SH-SY5Y (cell line): ENCODE data around the gene CYP27B1.

ENCODE experiments used
- GATA2 ChIP-seq: IDR thresholded peaks from 2 replicates; pipeline ENCODE4 v1.6.1; 2011; ENCODE audit warnings: mild to moderate bottlenecking, low read depth, low read length
- GATA3 ChIP-seq: IDR thresholded peaks from 2 replicates; pipeline ENCODE4 v1.6.1; 2011; ENCODE audit warnings: low read depth, mild to moderate bottlenecking, low read length, moderate library complexity

Gene CYP27B1

DNA sequence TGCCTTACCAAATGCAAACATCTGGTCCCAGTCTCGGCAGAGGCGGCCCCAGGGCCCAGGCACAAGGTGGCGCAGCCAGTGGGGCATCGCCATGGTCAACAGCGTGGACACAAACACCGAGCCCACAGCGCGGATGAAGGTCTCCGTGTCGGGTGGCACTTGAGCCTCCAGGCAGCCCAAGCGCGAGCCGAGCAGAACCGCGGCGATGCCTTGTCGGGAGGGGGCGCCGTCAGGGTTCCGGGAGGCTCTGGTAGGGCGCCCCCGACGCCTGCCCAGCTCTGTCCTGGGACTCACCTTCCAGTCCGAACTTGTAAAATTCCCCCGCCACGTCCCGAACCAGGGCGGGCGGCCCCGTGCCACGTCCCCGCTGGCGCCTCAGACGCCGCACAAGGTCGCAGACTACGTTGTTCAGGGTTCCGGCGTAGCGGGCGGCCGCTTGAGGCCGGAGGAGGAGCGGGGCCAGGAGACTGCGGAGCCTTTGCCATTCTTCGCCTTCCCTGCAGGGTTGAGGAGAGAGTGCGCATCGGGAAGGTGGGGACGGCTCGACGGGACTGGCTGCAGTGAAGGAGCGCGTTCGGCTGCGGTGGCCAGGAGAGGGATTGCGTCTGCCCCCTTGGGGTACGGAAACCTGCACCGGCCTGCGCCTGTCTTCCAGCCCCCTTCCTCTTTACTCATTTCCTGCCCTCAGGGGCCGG lies 1.7 kb downstream of the CYP27B1 start:
- TF ChIP-seq GATA3 (no peak), GATA2 (no peak)

DNA sequence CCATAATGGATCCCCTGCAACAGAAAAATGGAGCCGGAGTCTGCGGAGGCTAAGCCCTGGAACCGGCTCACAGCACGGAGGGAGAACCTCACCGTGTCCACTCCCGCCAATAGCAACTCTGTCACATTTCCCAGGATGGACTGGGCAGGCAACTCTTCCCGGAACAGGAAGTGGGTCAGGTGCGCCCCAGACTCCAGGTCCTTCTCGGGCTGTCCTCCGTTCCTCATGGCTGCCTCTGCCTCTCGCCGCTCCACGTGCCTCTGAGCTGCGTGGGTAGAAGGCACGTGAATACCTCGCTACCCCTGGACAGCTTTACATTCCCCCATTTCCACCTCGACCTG lies 2.2 kb downstream of the CYP27B1 start:
- TF ChIP-seq GATA2 = no peak
- TF ChIP-seq GATA3 = no peak

DNA sequence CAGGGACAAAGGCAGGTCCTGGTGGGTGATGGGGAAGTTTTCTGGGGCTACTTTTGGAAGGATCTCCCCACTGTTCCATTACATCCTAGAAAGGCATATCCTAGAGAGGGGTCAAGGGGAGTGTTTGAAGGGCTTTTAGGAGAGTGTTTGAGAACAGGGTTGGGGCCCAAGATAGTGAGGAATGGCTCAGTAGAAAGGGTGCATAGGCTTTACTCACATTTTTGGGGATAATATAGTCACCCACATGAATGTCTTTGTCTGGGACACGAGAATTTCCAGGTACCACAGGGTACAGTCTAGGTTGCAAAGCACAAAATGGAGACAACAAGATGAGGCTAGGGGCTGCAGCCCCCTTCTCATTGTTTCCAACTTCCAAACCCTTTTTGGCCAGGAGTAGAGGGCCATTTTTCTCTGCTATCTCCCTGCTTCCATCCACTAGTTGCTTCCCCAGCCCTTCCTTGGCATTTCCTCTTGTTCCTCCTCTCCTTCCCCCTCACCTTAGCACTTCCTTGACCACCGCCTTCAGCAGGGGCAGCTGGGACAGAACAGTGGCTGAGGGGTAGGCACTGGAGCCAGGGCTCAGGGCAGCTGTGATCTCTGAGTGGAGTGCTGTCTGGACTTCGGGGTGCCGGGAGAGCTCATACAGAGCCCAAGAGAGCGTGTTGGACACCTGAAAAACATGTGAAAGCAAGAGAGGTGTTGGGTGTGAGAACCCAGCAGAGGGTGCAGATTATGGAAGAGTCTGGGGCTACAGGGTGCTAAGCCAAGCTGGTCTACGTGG lies 2.8 kb downstream of the CYP27B1 start:
- TF ChIP-seq GATA2 (no peak), GATA3 (no peak)

DNA sequence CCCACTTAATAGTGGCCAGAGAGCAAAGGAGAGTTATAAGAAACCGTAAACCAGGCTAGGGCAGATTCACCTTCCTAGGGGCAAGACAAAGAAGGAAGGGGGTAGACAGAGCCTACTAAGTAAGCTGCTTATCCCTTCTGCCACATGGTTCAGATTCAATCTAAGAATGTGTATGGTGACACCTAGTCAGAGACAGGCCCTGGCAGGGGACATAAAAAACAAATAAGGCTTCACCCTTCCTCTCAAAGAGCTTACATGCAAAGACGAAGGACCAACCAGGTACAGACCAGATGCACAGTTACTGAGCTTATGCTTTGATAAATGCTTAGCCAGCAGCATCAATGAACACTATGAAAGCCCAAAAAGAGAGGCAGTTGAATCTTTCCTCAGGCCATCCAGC lies 4.4 kb downstream of the CYP27B1 start:
- no peak for TF ChIP-seq GATA2
- TF ChIP-seq GATA3 = no peak

DNA sequence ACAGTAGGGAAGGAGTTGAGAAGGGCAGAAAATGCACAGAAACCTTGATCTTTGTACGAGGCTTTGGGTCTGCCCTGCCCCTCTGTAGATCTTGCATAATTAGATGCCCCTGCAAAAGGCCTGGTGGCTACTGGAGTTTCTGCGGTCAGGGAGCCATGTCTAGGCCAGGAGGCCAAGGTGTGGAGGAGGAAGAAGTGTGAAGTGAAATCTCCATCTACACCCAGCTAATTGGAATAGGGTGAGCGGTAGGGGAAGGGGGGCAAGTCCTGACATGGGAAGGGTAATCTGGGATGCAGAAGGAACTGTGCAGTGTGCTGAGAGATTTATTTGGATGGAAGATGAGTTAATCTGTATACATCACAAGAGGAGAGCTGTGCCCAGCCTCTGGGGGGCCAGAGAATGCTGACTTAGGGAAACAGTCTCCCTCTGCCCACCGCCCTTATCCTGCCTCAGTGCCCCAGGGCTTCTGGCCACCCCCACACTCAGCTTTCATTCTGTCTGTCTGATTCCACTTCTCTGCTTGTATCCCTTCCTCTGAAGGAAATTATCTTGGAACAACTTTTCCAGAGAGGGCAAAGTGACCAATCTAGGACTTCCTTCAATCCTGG lies 5.4 kb downstream of the CYP27B1 start:
- TF ChIP-seq GATA3 (no peak), GATA2 (no peak)

DNA sequence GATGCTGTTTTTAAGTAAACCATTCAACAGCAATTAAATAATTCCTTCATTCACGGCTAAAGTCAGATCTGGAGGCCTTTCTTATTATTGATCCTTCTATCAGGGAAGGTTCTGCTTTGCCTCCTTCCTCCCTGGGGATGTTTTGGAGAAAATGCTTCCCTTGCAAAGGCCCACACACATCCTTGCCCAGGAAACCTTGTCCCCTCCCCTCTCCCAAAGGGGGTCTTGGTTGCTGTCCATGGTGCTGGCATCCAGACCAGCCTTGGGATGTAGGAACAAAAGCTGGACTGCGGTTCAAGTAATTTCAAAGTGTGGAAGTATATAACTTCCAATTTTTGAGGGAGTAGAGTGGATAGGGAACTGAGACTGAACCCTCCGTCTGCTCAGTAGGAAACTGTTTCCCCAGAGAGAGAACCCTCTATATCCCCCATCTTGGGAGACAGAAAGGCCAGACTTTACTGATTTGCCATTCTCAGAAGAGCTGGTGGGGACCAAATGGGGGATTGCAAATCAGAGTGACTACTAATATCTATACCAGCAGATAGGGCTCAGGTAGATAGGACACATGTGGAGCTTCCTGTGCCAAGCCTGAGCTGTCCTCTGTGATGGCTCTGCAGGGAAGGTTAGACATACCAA lies 6.4 kb downstream of the CYP27B1 start:
- TF ChIP-seq GATA3 = no peak
- no peak for TF ChIP-seq GATA2

DNA sequence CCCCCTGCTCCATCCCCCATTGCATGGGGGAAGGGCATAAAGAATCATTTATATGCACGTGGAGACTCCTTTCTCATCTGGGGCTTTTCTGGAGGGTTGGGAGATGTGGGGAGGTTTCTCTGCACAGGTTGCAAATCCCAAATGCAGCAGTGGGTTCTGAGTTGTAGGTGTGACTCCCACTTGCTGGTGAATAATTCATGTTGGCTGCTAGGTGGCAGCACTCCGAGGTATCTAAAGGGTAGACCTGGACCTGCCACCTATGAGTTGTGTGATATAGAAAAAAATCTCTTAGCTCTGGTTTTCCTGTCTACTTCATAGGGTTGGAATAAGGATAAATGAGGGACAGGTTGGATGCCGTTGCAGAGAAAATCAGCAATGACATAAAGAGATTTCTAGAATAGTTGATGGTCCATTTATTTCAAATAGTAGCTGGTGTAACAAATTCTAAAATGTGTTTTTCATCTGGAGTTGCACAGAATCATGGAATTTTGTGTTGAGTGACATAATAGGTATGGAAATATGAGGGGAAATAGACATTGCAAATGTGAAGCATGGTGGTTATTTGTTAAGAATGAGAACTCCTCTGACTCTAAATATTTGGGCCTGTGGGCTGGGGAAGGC lies 7.4 kb downstream of the CYP27B1 start:
- TF ChIP-seq GATA2 = no peak
- no peak for TF ChIP-seq GATA3

DNA sequence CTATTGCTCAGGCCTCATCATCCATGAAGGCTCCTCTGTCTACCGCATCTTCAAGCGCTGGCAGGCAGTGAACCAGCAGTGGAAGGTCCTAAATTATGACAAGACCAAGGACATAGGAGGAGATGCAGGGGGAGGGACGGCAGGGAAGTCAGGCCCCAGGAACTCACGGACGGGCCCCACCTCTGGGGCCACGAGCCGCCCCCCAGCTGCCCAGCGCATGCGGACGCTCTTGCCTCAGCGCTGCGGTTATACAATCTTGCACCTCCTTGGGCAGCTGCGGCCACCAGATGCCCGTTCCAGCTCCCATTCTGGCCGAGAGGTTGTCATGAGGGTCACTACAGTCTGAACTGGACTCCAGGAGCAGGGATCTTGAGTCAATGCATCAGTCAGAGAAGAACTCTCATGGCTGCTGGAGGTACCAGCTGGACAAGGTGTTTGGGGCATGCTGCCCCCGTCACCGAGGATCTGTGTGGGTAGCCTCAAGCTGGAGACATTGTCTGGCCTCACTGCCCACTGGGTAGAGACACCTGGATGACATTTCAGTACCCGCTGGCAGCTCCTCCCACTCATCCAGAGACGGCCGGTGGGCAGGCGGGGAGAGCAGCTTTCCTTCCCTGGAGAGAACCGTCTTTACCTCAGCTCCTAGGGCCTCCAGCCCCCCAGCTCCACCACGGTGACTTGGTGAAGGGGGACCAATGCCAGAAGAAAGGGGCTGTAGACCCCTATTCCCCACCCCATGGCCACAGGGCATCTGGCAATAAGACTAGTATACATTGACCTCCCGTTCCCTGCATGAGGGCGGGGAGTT lies 8.1 kb downstream of the CYP27B1 start:
- TF ChIP-seq GATA2 (no peak), GATA3 (no peak)

DNA sequence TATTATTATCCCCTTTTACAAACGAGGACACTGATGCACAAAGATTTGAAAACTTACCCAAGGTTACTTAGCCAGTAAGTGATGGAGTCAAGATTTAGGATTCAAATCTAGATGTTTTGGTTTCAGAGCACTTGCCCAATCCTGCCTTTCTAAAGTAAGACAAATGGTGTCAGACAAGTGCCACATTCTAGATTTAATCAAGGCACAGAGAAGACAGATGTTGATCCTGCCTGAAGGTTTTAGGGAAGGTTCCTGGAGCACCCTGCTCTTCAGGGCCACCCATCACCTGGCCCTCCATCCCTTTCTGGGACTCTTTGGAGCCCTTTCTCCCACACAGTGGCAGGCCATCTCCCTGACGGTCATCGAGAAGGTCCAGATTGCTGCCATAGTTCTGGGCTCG lies 9.1 kb downstream of the CYP27B1 start:
- no peak for TF ChIP-seq GATA2
- no peak for TF ChIP-seq GATA3

DNA sequence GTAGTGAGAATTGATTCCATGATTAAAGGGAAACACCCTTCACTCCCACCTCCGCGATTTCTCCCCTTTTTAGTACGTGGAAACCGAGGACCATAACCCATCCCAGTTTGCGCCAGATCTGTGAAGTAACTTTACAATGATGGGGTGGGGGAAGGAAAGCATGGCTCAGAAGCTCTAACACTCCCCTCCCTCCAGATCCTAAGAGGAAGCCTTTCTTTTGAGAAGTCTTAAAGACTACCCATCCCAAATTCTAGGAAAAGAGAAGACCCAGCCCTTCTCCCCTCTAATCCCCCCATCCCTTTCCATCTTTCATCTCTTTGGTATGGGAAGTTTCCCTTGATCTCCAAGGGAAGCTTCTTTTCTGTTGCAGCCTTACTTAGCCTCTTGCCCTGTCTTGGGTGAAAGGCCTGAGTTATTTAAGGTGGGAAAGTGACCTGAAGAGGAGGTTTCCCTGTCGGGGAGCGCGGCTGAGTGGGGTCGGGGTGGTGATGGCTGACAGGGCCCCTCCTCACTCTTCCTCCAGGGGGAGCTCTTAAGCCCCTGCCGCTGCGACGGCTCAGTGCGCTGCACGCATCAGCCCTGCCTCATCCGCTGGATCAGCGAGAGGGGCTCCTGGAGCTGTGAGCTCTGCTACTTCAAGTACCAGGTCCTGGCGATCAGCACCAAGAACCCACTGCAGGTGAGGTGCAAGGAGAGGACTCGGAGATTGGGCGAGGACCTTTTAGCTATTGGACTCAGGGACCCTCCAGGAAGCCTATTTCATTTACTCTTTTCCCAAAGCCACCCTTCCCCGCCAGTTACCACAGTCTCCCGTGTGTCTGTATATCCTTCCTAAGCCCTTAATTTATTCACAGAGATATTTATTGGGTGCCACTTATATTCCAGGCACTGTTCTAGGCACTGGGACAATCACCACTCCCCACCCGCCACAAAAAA lies 10.2 kb downstream of the CYP27B1 start:
- TF ChIP-seq GATA2 = no peak
- TF ChIP-seq GATA3 = no peak

DNA sequence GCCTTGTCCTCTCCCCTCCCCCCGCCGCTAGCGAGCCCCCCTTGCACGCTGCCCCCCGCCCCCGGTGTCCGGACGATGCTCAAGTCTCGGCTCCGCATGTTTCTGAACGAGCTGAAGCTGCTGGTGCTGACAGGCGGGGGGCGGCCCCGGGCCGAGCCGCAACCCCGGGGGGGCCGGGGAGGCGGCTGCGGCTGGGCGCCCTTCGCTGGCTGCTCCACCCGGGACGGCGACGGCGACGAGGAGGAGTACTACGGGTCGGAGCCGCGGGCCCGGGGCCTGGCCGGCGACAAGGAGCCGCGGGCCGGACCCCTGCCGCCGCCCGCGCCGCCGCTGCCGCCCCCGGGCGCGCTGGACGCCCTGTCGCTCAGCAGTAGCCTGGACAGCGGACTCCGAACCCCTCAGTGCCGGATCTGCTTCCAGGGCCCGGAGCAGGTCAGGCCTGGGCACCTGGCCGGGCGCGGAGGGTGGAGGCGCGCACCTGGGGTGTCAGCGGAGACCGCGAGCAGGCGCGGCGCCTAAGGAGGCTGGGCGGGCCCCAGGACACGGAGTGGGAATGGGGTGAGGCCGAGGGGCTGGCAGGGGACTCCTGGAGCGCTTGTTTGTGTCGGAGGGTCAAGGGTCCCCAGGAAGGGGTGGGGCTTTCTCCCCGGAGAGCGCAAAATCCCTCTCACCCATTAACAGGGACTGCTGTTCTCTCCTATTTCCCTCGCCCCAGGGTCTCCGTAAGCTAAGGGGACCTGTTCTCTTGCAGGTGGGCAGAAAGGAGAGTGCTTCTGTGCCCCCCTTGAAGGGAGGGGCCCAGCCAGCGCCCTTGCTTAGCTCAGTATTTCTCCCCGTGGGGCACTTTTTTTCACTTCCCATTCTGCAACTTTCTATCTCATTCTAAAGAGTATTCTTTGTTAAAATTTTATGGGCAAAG lies 11.2 kb downstream of the CYP27B1 start:
- TF ChIP-seq GATA3 (no peak), GATA2 (no peak)

DNA sequence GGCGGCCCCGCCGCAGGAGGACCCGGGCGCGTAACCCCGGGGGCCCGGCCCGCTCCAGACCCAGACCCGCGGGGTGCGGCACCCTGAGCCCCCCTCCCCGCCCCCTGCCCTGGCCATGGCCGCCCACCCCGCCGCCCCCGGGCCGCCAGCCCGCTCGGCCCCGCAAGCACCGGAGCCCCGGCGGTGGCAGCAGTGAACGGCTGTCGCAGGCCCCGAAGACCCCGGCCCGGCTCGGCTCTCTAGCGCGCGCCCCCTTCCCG lies 11.8 kb downstream of the CYP27B1 start:
- TF ChIP-seq GATA2 = no peak
